ENCODE results near the gene NPRL2.
A peak's percentile ranks its signal among the peaks of the same experiment; 100 is the strongest.

NPRL2 gene

GRCh38 chr3:50327943-50328691 lies 22.5 kb downstream of the NPRL2 start, which contains the start of gene TUSC2:
Gene TUSC2 (minus strand): TSS chr3:50328223. CDS start chr3:50328099, 124 bp downstream.
- ATAC-seq: peak; percentile 93
- Mint-ChIP-seq H3K4me1 (peaks cover 50% of the 10 kb centered on the region), H3K27me3 (no peaks in the 10 kb centered on the region), H3K4me3 (peak within 1 kb of the TSS; percentile 87), H3K27ac (peak within 1 kb of the TSS; percentile 79 to 95), H3K9me3 (no peaks in the 10 kb centered on the region)
- DNase-seq: peak; percentile 89 to 95

GRCh38 chr3:50327129-50327528 lies 23.4 kb downstream of the NPRL2 start:
- no peaks in the 10 kb centered on the region for H3K9me3 Mint-ChIP-seq
- ATAC-seq: no peak
- H3K4me3 Mint-ChIP-seq: peak overlapping the region; percentile 87
- H3K4me1 Mint-ChIP-seq: peaks cover 60% of the 10 kb centered on the region
- H3K27ac Mint-ChIP-seq: peak overlapping the region; percentile 76 to 95
- no peaks in the 10 kb centered on the region for H3K27me3 Mint-ChIP-seq
- no peak for DNase-seq

GRCh38 chr3:50326182-50326541 lies 24.4 kb downstream of the NPRL2 start:
- H3K4me3 Mint-ChIP-seq: no peak overlapping the region
- no peaks in the 10 kb centered on the region for H3K9me3 Mint-ChIP-seq
- DNase-seq (no peak), ATAC-seq (no peak)
- H3K4me1 Mint-ChIP-seq: peaks cover 63% of the 10 kb centered on the region
- H3K27ac Mint-ChIP-seq: no peak overlapping the region
- no peaks in the 10 kb centered on the region for H3K27me3 Mint-ChIP-seq

- peaks cover 64% of the 10 kb centered on the region for H3K4me1 Mint-ChIP-seq
- DNase-seq (no peak), ATAC-seq (no peak)
- H3K9me3 Mint-ChIP-seq: no peaks in the 10 kb centered on the region
- H3K27me3 Mint-ChIP-seq: no peaks in the 10 kb centered on the region
- no peak overlapping the region for H3K4me3 Mint-ChIP-seq
- H3K27ac Mint-ChIP-seq: peak overlapping the region in 1 of 2 donors; percentile 3
Observed at GRCh38 chr3:50325497-50326181, 24.9 kb downstream of the NPRL2 start.

GRCh38 chr3:50325113-50325480 lies 25.5 kb downstream of the NPRL2 start:
- H3K4me3 Mint-ChIP-seq: no peak overlapping the region
- DNase-seq: no peak
- no peak for ATAC-seq
- peaks cover 65% of the 10 kb centered on the region for H3K4me1 Mint-ChIP-seq
- peak overlapping the region in 1 of 2 donors; percentile 3 for H3K27ac Mint-ChIP-seq
- no peaks in the 10 kb centered on the region for H3K27me3 Mint-ChIP-seq
- no peaks in the 10 kb centered on the region for H3K9me3 Mint-ChIP-seq

- Mint-ChIP-seq H3K9me3 (no peaks in the 10 kb centered on the region), H3K4me3 (no peak overlapping the region), H3K4me1 (peaks cover 65% of the 10 kb centered on the region), H3K27ac (no peak overlapping the region), H3K27me3 (no peaks in the 10 kb centered on the region)
- DNase-seq: peak; percentile 68 to 71
- ATAC-seq: peak; percentile 48
Observed at GRCh38 chr3:50324351-50325112, 26.0 kb downstream of the NPRL2 start.

GRCh38 chr3:50323614-50324199 lies 26.9 kb downstream of the NPRL2 start:
- peaks cover 70% of the 10 kb centered on the region for H3K4me1 Mint-ChIP-seq
- no peak for ATAC-seq
- H3K27ac Mint-ChIP-seq: peak overlapping the region in 1 of 2 donors; percentile 52

GRCh38 chr3:50323092-50323600 lies 27.4 kb downstream of the NPRL2 start:
- no peaks in the 10 kb centered on the region for H3K27me3 Mint-ChIP-seq
- DNase-seq (no peak), ATAC-seq (no peak)
- peaks cover 75% of the 10 kb centered on the region for H3K4me1 Mint-ChIP-seq
- no peaks in the 10 kb centered on the region for H3K9me3 Mint-ChIP-seq
- peak overlapping the region in 1 of 2 donors; percentile 52 for H3K27ac Mint-ChIP-seq
- H3K4me3 Mint-ChIP-seq: no peak overlapping the region

More at GRCh38 chr3:50323614-50324199, 26.9 kb downstream of the NPRL2 start:
- Mint-ChIP-seq H3K27me3 (no peaks in the 10 kb centered on the region), H3K9me3 (no peaks in the 10 kb centered on the region), H3K4me3 (no peak overlapping the region)
- DNase-seq: no peak

GRCh38 chr3:50322386-50323091 lies 28.0 kb downstream of the NPRL2 start, which contains the start of gene HYAL2:
Gene HYAL2 (minus strand): TSS chr3:50322745. CDS start chr3:50320489, 2,256 bp downstream.
- Mint-ChIP-seq H3K4me1 (peaks cover 78% of the 10 kb centered on the region), H3K27ac (peak within 1 kb of the TSS; percentile 99 to 100), H3K9me3 (no peaks in the 10 kb centered on the region), H3K27me3 (no peaks in the 10 kb centered on the region), H3K4me3 (peak within 1 kb of the TSS; percentile 83 to 85)
- DNase-seq (no peak), ATAC-seq (no peak)

- Mint-ChIP-seq H3K4me1 (peaks cover 78% of the 10 kb centered on the region), H3K4me3 (peak overlapping the region; percentile 83 to 85), H3K27ac (peak overlapping the region; percentile 65 to 100), H3K9me3 (no peaks in the 10 kb centered on the region), H3K27me3 (no peaks in the 10 kb centered on the region)
- no peak for ATAC-seq
- DNase-seq: no peak
Observed at GRCh38 chr3:50322115-50322385, 28.5 kb downstream of the NPRL2 start.

GRCh38 chr3:50321336-50322114 lies 29.1 kb downstream of the NPRL2 start:
- no peaks in the 10 kb centered on the region for H3K27me3 Mint-ChIP-seq
- H3K4me1 Mint-ChIP-seq: peaks cover 78% of the 10 kb centered on the region
- peak overlapping the region; percentile 99 to 100 for H3K27ac Mint-ChIP-seq
- H3K4me3 Mint-ChIP-seq: peak overlapping the region; percentile 83 to 85
- peak; percentile 79 for ATAC-seq
- DNase-seq: peak; percentile 84 to 86
- no peaks in the 10 kb centered on the region for H3K9me3 Mint-ChIP-seq

GRCh38 chr3:50320853-50321335 lies 29.7 kb downstream of the NPRL2 start:
- H3K4me3 Mint-ChIP-seq: peak overlapping the region; percentile 83 to 91
- peak; percentile 62 for ATAC-seq
- DNase-seq: no peak
- H3K27me3 Mint-ChIP-seq: no peaks in the 10 kb centered on the region
- no peaks in the 10 kb centered on the region for H3K9me3 Mint-ChIP-seq
- peak overlapping the region; percentile 53 to 85 for H3K27ac Mint-ChIP-seq
- peaks cover 79% of the 10 kb centered on the region for H3K4me1 Mint-ChIP-seq

GRCh38 chr3:50319894-50320625 lies 30.5 kb downstream of the NPRL2 start:
- no peak for DNase-seq
- Mint-ChIP-seq H3K4me3 (peak overlapping the region; percentile 83 to 91), H3K27ac (no peak overlapping the region), H3K4me1 (peaks cover 82% of the 10 kb centered on the region), H3K27me3 (no peaks in the 10 kb centered on the region), H3K9me3 (no peaks in the 10 kb centered on the region)
- ATAC-seq: no peak
